ENCODE results near the gene MPDZ. TPM values are rescaled to one million over a fixed set of nuclear protein-coding genes. Genes with fewer than 3 reads are reported as not detected.

The MPDZ gene
- total RNA-seq, 1 experiment from 2014 or later, result 46.7 TPM

DNA sequence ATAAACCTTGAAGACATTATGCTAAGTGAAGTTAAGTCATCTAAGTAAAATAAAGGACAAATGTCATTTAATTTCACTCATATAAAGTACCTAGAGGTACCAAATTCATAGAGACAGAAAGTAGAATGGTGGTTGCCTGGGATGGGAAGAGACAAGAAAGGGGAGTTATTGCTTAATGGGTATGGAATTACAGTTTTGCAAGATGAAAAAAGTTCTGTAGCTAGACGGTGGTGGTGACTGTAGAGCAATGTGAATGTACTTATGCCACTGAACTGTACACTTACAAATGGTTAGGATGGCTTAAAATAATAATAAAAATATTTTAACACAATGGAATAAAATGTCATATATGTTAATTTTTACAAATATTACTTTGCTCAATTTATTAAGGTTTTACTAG, 128.0 kb downstream of the MPDZ start:
- TF ChIP-seq, protein P1, sequence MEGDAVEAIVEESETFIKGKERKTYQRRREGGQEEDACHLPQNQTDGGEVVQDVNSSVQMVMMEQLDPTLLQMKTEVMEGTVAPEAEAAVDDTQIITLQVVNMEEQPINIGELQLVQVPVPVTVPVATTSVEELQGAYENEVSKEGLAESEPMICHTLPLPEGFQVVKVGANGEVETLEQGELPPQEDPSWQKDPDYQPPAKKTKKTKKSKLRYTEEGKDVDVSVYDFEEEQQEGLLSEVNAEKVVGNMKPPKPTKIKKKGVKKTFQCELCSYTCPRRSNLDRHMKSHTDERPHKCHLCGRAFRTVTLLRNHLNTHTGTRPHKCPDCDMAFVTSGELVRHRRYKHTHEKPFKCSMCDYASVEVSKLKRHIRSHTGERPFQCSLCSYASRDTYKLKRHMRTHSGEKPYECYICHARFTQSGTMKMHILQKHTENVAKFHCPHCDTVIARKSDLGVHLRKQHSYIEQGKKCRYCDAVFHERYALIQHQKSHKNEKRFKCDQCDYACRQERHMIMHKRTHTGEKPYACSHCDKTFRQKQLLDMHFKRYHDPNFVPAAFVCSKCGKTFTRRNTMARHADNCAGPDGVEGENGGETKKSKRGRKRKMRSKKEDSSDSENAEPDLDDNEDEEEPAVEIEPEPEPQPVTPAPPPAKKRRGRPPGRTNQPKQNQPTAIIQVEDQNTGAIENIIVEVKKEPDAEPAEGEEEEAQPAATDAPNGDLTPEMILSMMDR (conservative IDR thresholded peaks at IDR 0.05), result no peak
- no peak overlapping the region for H3K18ac ChIP-seq (ENCODE audit: insufficient read length, low read depth, low read length)
- H3K23ac ChIP-seq (ENCODE audit: insufficient read length, low read depth, low read length), result no peak overlapping the region
- H3K4me1 ChIP-seq (ENCODE audit: insufficient read depth, low read length), result no peaks in the 10 kb centered on the region
- H3K14ac ChIP-seq (ENCODE audit: insufficient read depth, low read length), result no peak overlapping the region
- Mint-ChIP-seq H3K36me3 (ENCODE audit: insufficient read depth in 1 of 3, low read depth in 3 of 3) (peaks cover 11 to 42% (median 13%) of the 10 kb centered on the region in 3 experiments), H3K27me3 (ENCODE audit: low read depth) (no peaks in the 10 kb centered on the region), H3K27ac (no peak overlapping the region), H3K4me1 (no peaks in the 10 kb centered on the region), H3K9me3 (no peaks in the 10 kb centered on the region), H3K4me3 (no peak overlapping the region)
- no peaks in the 10 kb centered on the region for H3K79me1 ChIP-seq (ENCODE audit: insufficient read depth, low read depth, low read length, poor library complexity, severe bottlenecking)
- no peak overlapping the region for H2AK5ac ChIP-seq (ENCODE audit: insufficient read length, low read length)
- H2BK12ac ChIP-seq (ENCODE audit: insufficient read length, low read depth, low read length), result no peak overlapping the region
- WGBS (ENCODE audit: extremely low coverage, insufficient read length, low lambda C conversion rate), result no CpG with 5 or more reads among the region's 1 CpG
- no peak overlapping the region for H3K56ac ChIP-seq (ENCODE audit: insufficient read length, low read depth, low read length)
- no peak overlapping the region for H4K91ac ChIP-seq (ENCODE audit: insufficient read length, low read depth, low read length)
- H3K4me2 ChIP-seq (ENCODE audit: insufficient read depth, insufficient read length, low read length), result no peak overlapping the region
- H3T11ph ChIP-seq (ENCODE audit: low read length), result no peak overlapping the region
- no peaks in the 10 kb centered on the region for H4K20me1 ChIP-seq (ENCODE audit: control insufficient read depth, insufficient read depth, insufficient read length)
- no peak overlapping the region for H3K27ac ChIP-seq (ENCODE audit: insufficient read length, low read depth, low read length)
- H2BK20ac ChIP-seq (ENCODE audit: low read depth, low read length, poor library complexity, severe bottlenecking), result no peak overlapping the region
- no peaks in the 10 kb centered on the region for H3K9me3 ChIP-seq (ENCODE audit: control insufficient read depth, low read depth, low read length)
- no peak overlapping the region for H2BK120ac ChIP-seq (ENCODE audit: low read depth, low read length, poor library complexity, severe bottlenecking)
- H2AFZ ChIP-seq (ENCODE audit: low read length), result no peak overlapping the region
- H4K8ac ChIP-seq (replicated peaks; ENCODE audit: insufficient read length, low read depth, low read length), result no peak overlapping the region
- no peak overlapping the region for H2BK5ac ChIP-seq (ENCODE audit: insufficient read length, low read length)
- no peak overlapping the region for H2BK15ac ChIP-seq (ENCODE audit: low read depth, low read length)
- no peak overlapping the region for H3K4ac ChIP-seq (ENCODE audit: low read depth, low read length)
- H4K5ac ChIP-seq (ENCODE audit: insufficient read length, low read depth, low read length), result no peak overlapping the region
- H3K9ac ChIP-seq (ENCODE audit: extremely low read depth, insufficient read length, low read length), result no peak overlapping the region
- H3K79me2 ChIP-seq (ENCODE audit: insufficient read depth, low read length), result no peaks in the 10 kb centered on the region
- no peak for DNase-seq
- H3K27me3 ChIP-seq (ENCODE audit: insufficient read depth, low read length), result no peaks in the 10 kb centered on the region
- no peaks in the 10 kb centered on the region for H3K23me2 ChIP-seq (ENCODE audit: insufficient read length, low read depth, low read length, poor library complexity, severe bottlenecking)
